Measurements from ENCODE around the gene TMEM202.
"Not testable (repeated sequence)": the region's sequence is repeated elsewhere in the genome, so short reads cannot be mapped to it uniquely, and the experiment has no call there.

The TMEM202 gene

GRCh38 chr15:72404356-72404755, 6.3 kb downstream of the TMEM202 start:
- DNase-seq: no peak

DNA sequence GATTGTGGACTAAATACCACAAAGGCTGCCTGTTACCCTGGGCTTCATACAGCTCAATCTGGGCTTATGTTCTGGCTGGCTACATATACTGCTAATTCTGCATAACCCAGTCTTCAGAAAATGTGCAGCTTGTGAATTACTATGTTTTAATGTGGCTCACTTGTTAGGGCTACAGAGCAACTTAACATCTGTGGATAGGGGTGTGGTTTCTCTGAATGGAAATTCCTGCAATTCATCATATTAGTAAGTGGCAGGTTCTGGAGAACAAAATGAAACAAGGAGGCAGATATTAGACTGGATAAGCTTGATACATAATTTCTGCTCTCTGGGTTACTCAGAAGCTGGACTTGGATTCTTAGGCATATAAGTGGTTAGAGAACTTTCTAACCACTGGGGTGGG, 6.7 kb downstream of the TMEM202 start:
- no peak for DNase-seq

DNA sequence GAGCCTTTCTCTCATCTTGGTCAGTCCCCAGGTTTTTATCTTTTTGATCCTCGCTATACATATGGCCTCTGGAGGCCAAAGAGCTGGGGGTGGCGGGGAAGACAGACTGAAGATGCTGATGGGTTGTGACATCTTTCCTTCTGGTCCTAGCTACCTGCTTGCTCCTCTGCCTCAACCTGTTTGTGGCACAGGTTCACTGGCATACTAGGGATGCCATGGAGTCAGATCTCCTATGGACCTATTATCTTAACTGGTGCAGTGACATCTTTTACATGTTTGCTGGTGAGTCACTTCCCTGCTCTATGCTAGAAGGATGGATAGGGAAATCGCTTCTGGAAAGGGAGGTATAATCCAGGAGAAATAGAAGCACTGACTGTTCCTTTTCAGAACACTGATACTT, 8.8 kb downstream of the TMEM202 start:
- no peak for DNase-seq

- DNase-seq: no peak
These were observed 13.0 kb downstream of the TMEM202 start for GRCh38 chr15:72411111-72411510.

DNA sequence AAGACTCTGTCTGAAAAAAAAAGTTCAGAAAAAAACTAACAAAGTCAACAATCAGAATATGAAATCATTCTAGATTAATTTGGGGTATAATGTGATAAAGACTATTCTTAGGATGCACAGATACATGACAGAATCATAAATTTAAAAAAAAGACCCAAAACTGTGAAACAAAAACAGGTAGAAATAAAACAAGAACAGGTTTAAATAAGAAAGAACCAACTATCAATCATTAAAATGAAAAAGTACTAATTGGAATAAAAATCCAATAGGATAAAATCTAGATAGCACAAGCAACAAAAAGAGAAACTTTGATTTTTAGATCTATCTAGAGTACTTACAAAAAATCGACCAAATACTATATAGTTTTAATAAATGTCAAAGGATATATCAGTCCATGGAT, 13.4 kb downstream of the TMEM202 start:
- DNase-seq: no peak

GRCh38 chr15:72413337-72413736, 15.2 kb downstream of the TMEM202 start:
- not testable (repeated sequence) for DNase-seq

GRCh38 chr15:72415304-72415703, 17.2 kb downstream of the TMEM202 start:
- no peak for DNase-seq

DNA sequence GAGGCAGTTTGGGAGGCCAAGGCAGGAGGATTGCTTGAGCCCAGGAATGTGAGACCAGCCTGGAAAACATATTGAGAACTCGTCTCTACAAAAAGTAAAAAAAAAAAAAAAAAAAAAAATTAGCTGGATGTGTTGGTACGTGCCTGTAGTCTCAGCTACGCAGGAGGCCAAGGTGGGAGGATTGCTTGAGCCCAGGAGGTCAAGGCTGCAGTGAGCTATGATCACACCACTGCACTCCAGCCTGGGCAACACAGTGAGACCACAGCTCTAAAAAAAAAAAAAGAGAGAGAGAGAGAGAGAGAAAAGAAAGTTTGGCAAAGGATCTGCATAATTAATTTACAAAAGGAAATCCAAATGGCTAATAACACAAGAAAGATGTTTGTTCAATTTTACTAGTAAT, 21.7 kb downstream of the TMEM202 start:
- not testable (repeated sequence) for DNase-seq

DNA sequence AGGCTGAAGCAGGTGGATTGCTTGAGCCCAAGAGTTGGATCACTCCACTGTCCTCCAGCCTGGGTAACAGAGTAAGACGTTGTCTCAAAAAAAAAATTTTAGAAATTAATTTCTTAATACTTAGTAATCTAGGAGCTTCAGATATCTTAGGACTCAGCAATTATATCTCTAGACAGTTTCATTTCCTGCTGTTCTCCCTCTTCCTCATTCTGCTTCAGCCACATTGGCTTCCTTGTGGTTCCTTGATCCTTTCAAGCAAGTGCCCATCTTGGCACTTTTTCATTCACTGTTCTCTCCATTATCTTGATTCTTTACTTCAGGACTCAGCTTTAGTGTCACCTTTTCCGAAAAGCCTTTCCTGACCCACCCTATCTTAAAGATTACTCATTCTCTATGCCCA, 22.5 kb downstream of the TMEM202 start:
- DNase-seq: no peak

DNA sequence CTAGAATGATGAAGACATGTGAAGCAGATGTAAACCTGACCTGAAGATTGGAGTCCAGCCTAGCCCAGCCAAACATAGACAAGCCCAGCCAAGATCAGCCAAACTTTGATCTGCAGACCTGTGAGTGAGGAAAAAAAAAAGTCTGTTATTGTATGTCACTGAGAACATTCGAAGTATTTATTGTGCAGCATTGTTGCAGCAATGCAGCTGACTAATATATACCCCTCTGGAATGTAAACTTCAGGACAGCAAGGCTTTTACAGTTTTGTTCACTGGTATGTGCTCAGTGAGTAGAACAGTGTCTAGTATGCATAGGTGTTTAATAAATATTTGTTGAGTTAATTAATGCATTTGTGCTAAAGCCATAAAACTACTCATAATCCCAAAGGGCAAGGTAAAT, 23.4 kb downstream of the TMEM202 start:
- DNase-seq: no peak

- DNase-seq: no peak
These were observed 25.2 kb downstream of the TMEM202 start for GRCh38 chr15:72423256-72423655.

- no peak for DNase-seq
These were observed 28.6 kb downstream of the TMEM202 start for GRCh38 chr15:72426753-72427152.

DNA sequence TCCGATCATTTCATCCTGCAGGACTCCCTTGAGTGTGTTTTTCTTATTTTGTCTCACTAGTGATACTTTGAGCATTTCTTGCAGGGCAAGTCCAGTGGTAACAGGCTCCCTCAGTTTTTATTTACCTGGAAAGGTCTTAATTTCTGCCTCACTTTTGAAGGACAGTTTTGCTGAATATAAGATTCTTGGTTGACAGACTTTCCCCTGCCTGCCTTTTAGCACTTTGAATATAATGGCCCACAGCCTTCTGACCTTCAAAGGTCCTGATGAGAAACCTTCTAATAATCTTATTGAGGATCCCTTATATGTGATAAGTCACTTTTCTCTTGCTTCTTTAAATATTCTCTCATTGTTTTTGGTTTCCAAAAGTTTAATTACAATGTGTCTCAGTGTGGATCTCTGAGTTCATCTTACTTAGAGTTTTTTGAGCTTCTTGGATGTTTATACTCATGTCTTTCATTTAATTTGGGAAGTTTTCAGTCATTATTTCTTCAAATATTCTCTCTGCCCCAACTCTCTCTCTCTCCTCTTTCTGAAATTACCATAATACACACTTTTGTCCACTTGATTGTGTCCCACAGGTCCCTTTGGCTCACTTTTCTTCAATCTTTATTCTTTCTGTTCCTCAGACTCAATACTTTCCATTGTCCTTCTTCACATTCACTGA, 39.7 kb downstream of the TMEM202 start:
- DNase-seq: no peak

- DNase-seq: not testable (repeated sequence)
These were observed 44.7 kb downstream of the TMEM202 start for GRCh38 chr15:72442848-72443247.

GRCh38 chr15:72445426-72445825, 47.3 kb downstream of the TMEM202 start:
- DNase-seq: no peak

DNA sequence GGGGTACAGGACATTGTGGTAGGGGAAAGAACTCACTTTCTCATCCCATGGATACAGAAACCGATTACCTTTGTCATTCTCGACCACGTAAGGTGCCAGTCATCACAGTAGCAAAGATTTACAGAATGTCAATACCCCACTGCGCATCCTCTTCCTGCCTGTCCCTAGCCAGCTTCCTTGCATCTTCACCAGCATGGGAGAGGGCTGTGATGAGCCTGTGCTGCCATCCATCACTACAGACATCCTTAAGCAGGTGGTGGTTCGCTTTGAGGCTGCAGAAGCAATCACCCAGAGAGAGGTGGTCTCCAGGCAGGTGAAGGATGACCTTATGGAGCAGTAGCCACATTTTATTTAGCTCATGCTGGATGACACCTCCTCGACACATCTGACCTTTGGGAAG, 52.7 kb downstream of the TMEM202 start:
- no peak for DNase-seq

DNA sequence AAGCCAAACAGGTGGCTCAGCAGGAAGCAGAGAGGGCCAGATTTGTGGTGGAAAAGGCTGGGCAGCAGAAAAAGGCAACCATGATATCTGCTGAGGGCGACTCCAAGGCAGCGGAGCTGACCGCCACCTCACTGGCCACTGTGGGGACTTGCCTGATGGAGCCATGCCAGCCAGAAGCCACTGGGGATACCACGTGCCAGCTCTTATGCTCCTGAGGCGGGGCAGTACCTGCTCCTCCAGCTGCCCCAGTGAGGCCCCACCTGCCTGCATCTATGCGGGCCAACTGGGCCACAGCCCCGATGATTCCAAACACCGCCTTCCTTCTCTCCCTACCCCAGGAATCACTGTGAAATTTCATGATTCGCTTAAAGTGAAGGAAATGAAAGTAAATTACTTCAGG, 53.1 kb downstream of the TMEM202 start:
- no peak for DNase-seq

- no peak for DNase-seq
These were observed 58.6 kb downstream of the TMEM202 start for GRCh38 chr15:72456684-72457083.

Data from stimulated activated CD4-positive, alpha-beta T cell treated with anti-CD3 and anti-CD28 coated beads, Interleukin-15, amount 100 ng/mL, for 24 hours (primary cell).